ENCODE data around the gene IGFN1. TPM values are rescaled to one million over a fixed set of nuclear protein-coding genes. Genes with fewer than 3 reads are reported as not detected.

IGFN1 gene
- total and polyA plus RNA-seq, 2 donors from 2014 or later = 2.8 TPM; not detected in 1

GRCh38 chr1:201192261-201192788, 1.7 kb downstream of the IGFN1 start:
- intact Hi-C loops (cut with DNase I) = no loop called here
- no peaks in the 10 kb centered on the region for H3K4me1 ChIP-seq (ENCODE audit: control insufficient read depth in 2 of 3, insufficient read depth in 2 of 3, low read depth in 1 of 3, low read length in 3 of 3)
- no peak for TF ChIP-seq CTCF (IDR thresholded peaks at IDR 0.05; ENCODE audit: borderline replicate concordance, extremely low read depth, insufficient read depth)
- H3K9ac ChIP-seq (ENCODE audit: low read length in 3 of 3) = no peak overlapping the region
- no peaks in the 10 kb centered on the region for H3K9me3 ChIP-seq (ENCODE audit: control insufficient read depth in 2 of 3, insufficient read depth in 1 of 3, low read length in 3 of 3)
- no peaks in the 10 kb centered on the region for H3K36me3 ChIP-seq (ENCODE audit: control insufficient read depth in 2 of 3, insufficient read depth in 3 of 3, low read length in 3 of 3)
- no peak for FAIRE-seq
- peak in 2 of 5 donors; percentile 41 to 65 for DNase-seq
- H3K4me3 ChIP-seq (ENCODE audit: low read length in 3 of 3) = no peak overlapping the region
- H3K27me3 ChIP-seq (ENCODE audit: control insufficient read depth, insufficient read depth, low read length) = no peaks in the 10 kb centered on the region
- no peak overlapping the region for H3K27ac ChIP-seq (ENCODE audit: low read depth in 2 of 2, low read length in 2 of 2)

- Histone ChIP-seq H3K9ac (ENCODE audit: low read length in 3 of 3) (no peak overlapping the region), H3K9me3 (ENCODE audit: control insufficient read depth in 2 of 3, insufficient read depth in 1 of 3, low read length in 3 of 3) (no peaks in the 10 kb centered on the region), H3K4me3 (ENCODE audit: low read length in 3 of 3) (no peak overlapping the region), H3K27me3 (ENCODE audit: control insufficient read depth, insufficient read depth, low read length) (no peaks in the 10 kb centered on the region), H3K27ac (ENCODE audit: low read depth in 2 of 2, low read length in 2 of 2) (no peak overlapping the region), H3K36me3 (ENCODE audit: control insufficient read depth in 2 of 3, insufficient read depth in 3 of 3, low read length in 3 of 3) (no peaks in the 10 kb centered on the region), H3K4me1 (ENCODE audit: control insufficient read depth in 2 of 3, insufficient read depth in 2 of 3, low read depth in 1 of 3, low read length in 3 of 3) (no peaks in the 10 kb centered on the region)
- FAIRE-seq = no peak
- peak in 1 of 5 donors; percentile 53 for DNase-seq
- no peak for TF ChIP-seq CTCF (IDR thresholded peaks at IDR 0.05; ENCODE audit: borderline replicate concordance, extremely low read depth, insufficient read depth)
- intact Hi-C loops (cut with DNase I) = no loop called here
Measured at GRCh38 chr1:201194046-201194445, 3.4 kb downstream of the IGFN1 start.

GRCh38 chr1:201198598-201198997, 8.0 kb downstream of the IGFN1 start:
- intact Hi-C loops (cut with DNase I) = no loop called here
- no peak overlapping the region for H3K4me3 ChIP-seq (ENCODE audit: low read length in 3 of 3)
- H3K27ac ChIP-seq (ENCODE audit: low read depth in 2 of 2, low read length in 2 of 2) = no peak overlapping the region
- no peaks in the 10 kb centered on the region for H3K9me3 ChIP-seq (ENCODE audit: control insufficient read depth in 2 of 3, insufficient read depth in 1 of 3, low read length in 3 of 3)
- no peaks in the 10 kb centered on the region for H3K27me3 ChIP-seq (ENCODE audit: control insufficient read depth, insufficient read depth, low read length)
- TF ChIP-seq CTCF (IDR thresholded peaks at IDR 0.05; ENCODE audit: borderline replicate concordance, extremely low read depth, insufficient read depth) = no peak
- H3K36me3 ChIP-seq (ENCODE audit: control insufficient read depth in 2 of 3, insufficient read depth in 3 of 3, low read length in 3 of 3) = no peaks in the 10 kb centered on the region
- H3K4me1 ChIP-seq (ENCODE audit: control insufficient read depth in 2 of 3, insufficient read depth in 2 of 3, low read depth in 1 of 3, low read length in 3 of 3) = no peaks in the 10 kb centered on the region
- peak in 1 of 5 donors; percentile 1 for DNase-seq
- no peak overlapping the region for H3K9ac ChIP-seq (ENCODE audit: low read length in 3 of 3)
- no peak for FAIRE-seq

- H3K9ac ChIP-seq (ENCODE audit: low read length in 3 of 3) = no peak overlapping the region
- no peak overlapping the region for H3K4me3 ChIP-seq (ENCODE audit: low read length in 3 of 3)
- intact Hi-C loops (cut with DNase I) = no loop called here
- FAIRE-seq = no peak
- no peaks in the 10 kb centered on the region for H3K27me3 ChIP-seq (ENCODE audit: control insufficient read depth, insufficient read depth, low read length)
- DNase-seq = peak in 1 of 5 donors; percentile 41
- H3K36me3 ChIP-seq (ENCODE audit: control insufficient read depth in 2 of 3, insufficient read depth in 3 of 3, low read length in 3 of 3) = no peaks in the 10 kb centered on the region
- no peak overlapping the region for H3K27ac ChIP-seq (ENCODE audit: low read depth in 2 of 2, low read length in 2 of 2)
- H3K4me1 ChIP-seq (ENCODE audit: control insufficient read depth in 2 of 3, insufficient read depth in 2 of 3, low read depth in 1 of 3, low read length in 3 of 3) = no peaks in the 10 kb centered on the region
- no peaks in the 10 kb centered on the region for H3K9me3 ChIP-seq (ENCODE audit: control insufficient read depth in 2 of 3, insufficient read depth in 1 of 3, low read length in 3 of 3)
- TF ChIP-seq CTCF (IDR thresholded peaks at IDR 0.05; ENCODE audit: borderline replicate concordance, extremely low read depth, insufficient read depth) = no peak
Measured at GRCh38 chr1:201205036-201205435, 14.4 kb downstream of the IGFN1 start.
